PC-3 (cell line): ENCODE results near the gene PCMT1. TPM values are rescaled to one million over a fixed set of nuclear protein-coding genes. Genes with fewer than 3 reads are reported as not detected.
A peak's percentile ranks its signal among the peaks of the same experiment; 100 is the strongest.
"Not testable (repeated sequence)": the region's sequence is repeated elsewhere in the genome, so short reads cannot be mapped to it uniquely, and the experiment has no call there.

Experiments
- ATAC-seq: fragments of 200-7000 bp; cut with Tn5 transposase; 2 replicates; pipeline ENCODE4 v1.9.1; 2020; ENCODE audit warnings: mild to moderate bottlenecking, moderate library complexity
- BruUV-seq: library from RNA; stranded (reverse); fragments of 400-500 nt; replicated peaks from 2 replicates; lab custom pipeline; 2021; lab: Mats Ljungman, UMichigan
- CTCF ChIA-PET: fragments of 300-600 bp; sonication (Branson Sonifier 250); formaldehyde crosslinking; loops from one replicate; lab custom pipeline; 2022; ENCODE audit warnings: antibody characterized with exemption; lab: Charles Lee
- POLR2A ChIA-PET: fragments of 300-600 bp; sonication (Branson Sonifier 250); formaldehyde crosslinking; loops from one replicate; lab custom pipeline; 2022; ENCODE audit warnings: antibody characterized with exemption; ENCODE audit not compliant: unreplicated experiment; lab: Charles Lee
- DNase-seq: peaks from one replicate; pipeline ENCODE4 v3.0.0-alpha.2; 2015
- H2AFZ ChIP-seq: fragments of 300-600 bp; sonication (generic); 2 replicates; pipeline ENCODE4 v1.6.0; 2016; ENCODE audit warnings: antibody characterized with exemption, low read length
- H3F3A ChIP-seq: fragments of 300-600 bp; sonication (generic); one replicate; pipeline ENCODE4 v1.6.0; 2017; ENCODE audit warnings: antibody characterized with exemption, low read length, control low read depth, mild to moderate bottlenecking; ENCODE audit not compliant: unreplicated experiment
- H3K27ac ChIP-seq: fragments of 300-600 bp; sonication (generic); 2 replicates; pipeline ENCODE4 v1.5.1; 2016; ENCODE audit warnings: mild to moderate bottlenecking, low read length
- H3K27me3 ChIP-seq: fragments of 300-600 bp; sonication (generic); 2 replicates; pipeline ENCODE4 v1.6.1; 2016; ENCODE audit warnings: low read length, mixed read lengths
- H3K36me3 ChIP-seq: fragments of 300-600 bp; sonication (generic); 2 replicates; pipeline ENCODE4 v1.6.1; 2016; ENCODE audit warnings: low read depth, mixed run types, low read length, mixed read lengths
- H3K4me1 ChIP-seq: fragments of 300-600 bp; sonication (generic); 2 replicates; pipeline ENCODE4 v1.5.1; 2016; ENCODE audit warnings: low read length; ENCODE audit not compliant: insufficient read depth
- H3K4me2 ChIP-seq: fragments of 300-600 bp; sonication (generic); 2 replicates; pipeline ENCODE4 v1.6.0; 2016; ENCODE audit warnings: low read length
- H3K4me3 ChIP-seq: fragments of 300-600 bp; sonication (generic); 2 replicates; pipeline ENCODE4 v1.5.1; 2016; ENCODE audit warnings: mild to moderate bottlenecking, low read length, mixed read lengths
- H3K79me2 ChIP-seq: fragments of 300-600 bp; sonication (generic); 2 replicates; pipeline ENCODE4 v1.6.1; 2017; ENCODE audit warnings: low read length, mixed read lengths
- H3K9ac ChIP-seq: fragments of 300-600 bp; sonication (generic); 2 replicates; pipeline ENCODE4 v1.6.0; 2016; ENCODE audit warnings: mild to moderate bottlenecking, low read length
- H3K9me2 ChIP-seq: fragments of 300-600 bp; sonication (generic); replicated peaks from 2 replicates; pipeline ENCODE4 v1.6.1; 2016; ENCODE audit warnings: mixed run types, low read length, mixed read lengths
- H3K9me3 ChIP-seq: fragments of 300-600 bp; sonication (generic); 2 replicates; pipeline ENCODE4 v1.6.1; 2016; ENCODE audit warnings: low read length, mixed read lengths
- H4K20me1 ChIP-seq: fragments of 300-600 bp; sonication (generic); 2 replicates; pipeline ENCODE4 v1.6.1; 2016; ENCODE audit warnings: low read length, mixed read lengths
- EZH2 ChIP-seq: fragments of 300-600 bp; sonication (generic); IDR thresholded peaks from one replicate; pipeline ENCODE4 v1.6.1; 2017; ENCODE audit warnings: antibody characterized with exemption, mild to moderate bottlenecking, low read length; ENCODE audit not compliant: unreplicated experiment
- EZH2phosphoT487 ChIP-seq: fragments of 300-600 bp; sonication (generic); IDR thresholded peaks from 2 replicates; pipeline ENCODE4 v1.6.1; 2018; ENCODE audit warnings: mild to moderate bottlenecking, antibody characterized with exemption, low read length, borderline replicate concordance
- intact Hi-C: fragments of 100-400 bp; cut with micrococcal nuclease; formaldehyde crosslinking; loops from 2 replicates; pipeline ENCODE4 v1.9.0; 2023
- total RNA-seq: library from RNA; depleted of rRNA; stranded (reverse); fragments of >200 nt; gene quantifications from 2 replicates; pipeline ENCODE4 v1.2.3, GENCODE V29; 2014
- TF ChIP-seq, protein P1 (sequence below): fragments of 300-600 bp; sonication (generic); conservative IDR thresholded peaks from 2 replicates; pipeline ENCODE4 v1.5.1; 2017; ENCODE audit warnings: antibody characterized with exemption, low read depth, mild to moderate bottlenecking, low read length

The PCMT1 gene
- total RNA-seq, 1 experiment from 2014 or later = 122 TPM

DNA sequence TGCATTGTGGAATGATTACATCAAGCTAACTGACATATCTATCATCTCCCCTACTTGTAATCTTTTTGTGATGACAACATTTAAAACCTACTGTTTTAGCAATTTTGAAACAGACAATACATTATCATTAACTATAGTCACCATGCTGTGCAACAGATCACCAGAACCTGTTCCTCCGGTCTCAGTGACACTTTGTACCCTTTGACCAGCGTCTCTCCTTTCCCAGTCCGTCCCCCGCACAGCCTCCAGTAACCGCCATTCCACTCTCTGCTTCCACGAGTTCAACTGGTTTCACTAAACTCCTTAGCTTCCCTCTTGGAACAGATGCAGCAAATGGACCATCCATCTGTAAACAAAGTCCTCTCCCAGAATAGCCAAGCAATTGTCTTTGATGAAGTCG lies 92.8 kb downstream of the PCMT1 start:
- Histone ChIP-seq H3K4me1 (peaks cover 70% of the 10 kb centered on the region), H3K4me2 (no peak overlapping the region), H3K79me2 (peaks cover 15% of the 10 kb centered on the region; the same call in 1 of the 2 replicates), H3K9me3 (no peaks in the 10 kb centered on the region), H2AFZ (no peak overlapping the region), H3K27ac (no peak overlapping the region), H4K20me1 (no peaks in the 10 kb centered on the region), H3K36me3 (no peaks in the 10 kb centered on the region), H3K9me2 (no peaks in the 10 kb centered on the region), H3K4me3 (no peak overlapping the region), H3K27me3 (no peaks in the 10 kb centered on the region), H3K9ac (no peak overlapping the region), H3F3A (peaks cover 4% of the 10 kb centered on the region)
- TF ChIP-seq EZH2phosphoT487 (no peak), EZH2 (no peak)
- TF ChIP-seq, protein P1, sequence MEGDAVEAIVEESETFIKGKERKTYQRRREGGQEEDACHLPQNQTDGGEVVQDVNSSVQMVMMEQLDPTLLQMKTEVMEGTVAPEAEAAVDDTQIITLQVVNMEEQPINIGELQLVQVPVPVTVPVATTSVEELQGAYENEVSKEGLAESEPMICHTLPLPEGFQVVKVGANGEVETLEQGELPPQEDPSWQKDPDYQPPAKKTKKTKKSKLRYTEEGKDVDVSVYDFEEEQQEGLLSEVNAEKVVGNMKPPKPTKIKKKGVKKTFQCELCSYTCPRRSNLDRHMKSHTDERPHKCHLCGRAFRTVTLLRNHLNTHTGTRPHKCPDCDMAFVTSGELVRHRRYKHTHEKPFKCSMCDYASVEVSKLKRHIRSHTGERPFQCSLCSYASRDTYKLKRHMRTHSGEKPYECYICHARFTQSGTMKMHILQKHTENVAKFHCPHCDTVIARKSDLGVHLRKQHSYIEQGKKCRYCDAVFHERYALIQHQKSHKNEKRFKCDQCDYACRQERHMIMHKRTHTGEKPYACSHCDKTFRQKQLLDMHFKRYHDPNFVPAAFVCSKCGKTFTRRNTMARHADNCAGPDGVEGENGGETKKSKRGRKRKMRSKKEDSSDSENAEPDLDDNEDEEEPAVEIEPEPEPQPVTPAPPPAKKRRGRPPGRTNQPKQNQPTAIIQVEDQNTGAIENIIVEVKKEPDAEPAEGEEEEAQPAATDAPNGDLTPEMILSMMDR = no peak
- BruUV-seq = no TSS peak
- ATAC-seq = no peak
- CTCF ChIA-PET = no interaction called here
- intact Hi-C loops = no loop called here
- no peak for DNase-seq
- POLR2A ChIA-PET = no interaction called here

DNA sequence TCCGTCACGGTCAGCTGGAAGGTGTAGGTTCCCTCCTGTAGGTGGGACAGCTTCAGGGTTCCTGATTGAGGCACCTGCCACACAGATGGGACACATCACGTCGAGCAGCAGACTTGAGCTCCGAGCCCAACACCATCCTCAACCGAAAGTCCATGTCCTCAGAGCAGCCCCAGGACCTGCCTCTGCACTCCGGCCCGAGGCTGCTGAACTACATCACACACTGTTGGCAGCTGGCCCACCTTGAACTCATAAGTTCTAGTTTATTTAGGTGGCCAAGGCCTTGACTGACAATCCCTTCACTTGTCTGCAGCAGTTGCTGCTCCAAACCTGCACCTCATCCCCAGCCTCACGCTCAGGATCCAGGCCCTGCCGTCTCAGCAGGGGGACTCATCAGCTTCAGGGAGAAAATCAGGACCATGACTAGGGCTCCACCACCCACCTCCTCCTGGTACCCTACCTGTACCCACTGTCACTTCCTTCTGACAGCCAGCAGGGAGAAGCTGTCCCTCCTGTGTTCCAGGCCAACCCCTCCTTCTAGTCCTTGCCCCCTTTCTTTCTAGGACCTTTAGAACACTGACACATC lies 93.6 kb downstream of the PCMT1 start:
- Histone ChIP-seq H3K36me3 (no peaks in the 10 kb centered on the region), H4K20me1 (no peaks in the 10 kb centered on the region), H3K79me2 (peaks cover 15% of the 10 kb centered on the region; the same call in 1 of the 2 replicates), H3K27ac (no peak overlapping the region), H3K4me1 (peaks cover 76% of the 10 kb centered on the region), H2AFZ (no peak overlapping the region), H3K4me2 (no peak overlapping the region), H3K9me2 (no peaks in the 10 kb centered on the region), H3F3A (peaks cover 5% of the 10 kb centered on the region), H3K9ac (no peak overlapping the region), H3K27me3 (no peaks in the 10 kb centered on the region), H3K9me3 (no peaks in the 10 kb centered on the region), H3K4me3 (no peak overlapping the region)
- DNase-seq = no peak
- ATAC-seq = no peak
- CTCF ChIA-PET = no interaction called here
- TF ChIP-seq, protein P1 = no peak
- TF ChIP-seq EZH2phosphoT487 (no peak), EZH2 (no peak)
- POLR2A ChIA-PET = no interaction called here
- BruUV-seq = no TSS peak
- intact Hi-C loops = no loop called here

DNA sequence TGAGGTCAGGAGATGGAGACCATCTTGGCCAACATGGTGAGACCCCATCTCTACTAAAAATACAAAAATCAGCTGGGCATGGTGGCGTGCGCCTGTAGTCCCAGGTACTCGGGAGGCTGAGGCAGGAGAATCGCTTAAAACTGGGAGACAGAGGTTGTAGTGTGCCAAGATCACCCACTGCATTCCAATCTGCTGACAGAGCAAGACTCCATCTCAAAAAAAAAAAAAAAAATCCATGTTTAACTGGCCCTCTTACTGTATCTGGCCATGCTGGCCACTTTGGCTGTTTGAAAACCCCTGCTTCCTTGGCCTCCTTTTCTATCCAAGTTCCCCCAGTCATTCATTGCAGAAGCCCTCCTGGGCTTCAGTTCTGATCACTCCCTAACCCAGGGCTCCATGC lies 94.5 kb downstream of the PCMT1 start:
- H3K36me3 ChIP-seq, H3F3A ChIP-seq, H3K9me3 ChIP-seq, H3K27ac ChIP-seq, H2AFZ ChIP-seq, H3K27me3 ChIP-seq, intact Hi-C loops, H3K4me3 ChIP-seq, H3K9ac ChIP-seq, ATAC-seq, H3K9me2 ChIP-seq, BruUV-seq, H4K20me1 ChIP-seq: not testable (repeated sequence)
- POLR2A ChIA-PET = interaction anchor here (0.6 kb wide), 1 partner anchor 130 kb away, joined by 3 read pairs; no protein-coding TSS in a partner anchor
- peaks cover 15% of the 10 kb centered on the region; the same call in 1 of the 2 replicates for H3K79me2 ChIP-seq
- 0 out of 2 replicates have a peak overlapping the region, but pooled peaks have one; percentile 37 for H3K4me2 ChIP-seq
- CTCF ChIA-PET = interaction anchor here (0.6 kb wide), 1 partner anchor 27 kb away, joined by 3 read pairs; no protein-coding TSS in a partner anchor
- peaks cover 77% of the 10 kb centered on the region for H3K4me1 ChIP-seq
- DNase-seq = peak; percentile 49
